ENCODE data around the gene FBXL20.
"Not testable (repeated sequence)": the region's sequence is repeated elsewhere in the genome, so short reads cannot be mapped to it uniquely, and the experiment has no call there.

The FBXL20 gene

GRCh38 chr17:39380144-39380543 is 21.3 kb downstream of the FBXL20 start:
- DNase-seq (ENCODE audit: low spot score), result no peak

DNA sequence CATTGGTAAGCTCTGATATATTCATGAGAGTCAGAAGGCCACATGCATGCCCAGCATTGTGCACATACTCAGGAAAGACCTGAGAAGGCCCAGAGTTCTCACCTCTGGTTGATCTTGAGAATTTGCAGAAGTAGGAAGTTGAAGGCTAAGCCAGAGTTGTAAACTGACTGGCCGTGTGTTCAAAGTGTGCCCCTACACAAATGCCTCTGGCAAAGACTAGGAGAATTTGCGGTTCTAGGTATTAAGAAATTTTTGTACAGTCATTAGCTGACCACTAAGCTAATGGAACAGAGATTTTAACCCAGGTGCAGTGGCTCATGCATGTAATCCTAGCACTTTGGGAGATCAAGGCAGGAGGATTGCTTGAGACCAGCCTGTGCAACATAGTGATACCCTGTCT is 25.0 kb downstream of the FBXL20 start:
- DNase-seq (ENCODE audit: low spot score), result no peak

GRCh38 chr17:39367805-39368204 is 33.6 kb downstream of the FBXL20 start:
- DNase-seq (ENCODE audit: low spot score), result not testable (repeated sequence)

DNA sequence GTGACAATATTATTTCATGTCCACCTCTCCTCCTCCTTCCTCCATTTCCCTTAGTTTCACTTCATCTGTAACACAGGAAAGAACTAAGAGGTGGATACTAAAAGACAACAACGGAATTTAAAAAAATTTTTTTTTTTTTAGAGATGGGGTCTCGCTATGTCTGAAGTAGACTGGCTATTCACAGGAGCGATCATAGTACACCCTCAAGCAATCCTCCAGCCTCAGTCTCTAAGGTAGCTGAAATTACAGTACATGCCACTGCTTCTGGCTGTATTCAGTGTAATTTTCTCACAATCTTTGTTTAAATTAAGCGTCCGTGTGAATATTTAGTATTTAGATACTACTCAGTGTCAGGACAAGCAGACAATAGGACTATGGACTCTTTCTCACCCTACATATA is 35.6 kb downstream of the FBXL20 start:
- DNase-seq (ENCODE audit: low spot score), result no peak

GRCh38 chr17:39365242-39365641 is 36.2 kb downstream of the FBXL20 start:
- no peak for DNase-seq (ENCODE audit: low spot score)

DNA sequence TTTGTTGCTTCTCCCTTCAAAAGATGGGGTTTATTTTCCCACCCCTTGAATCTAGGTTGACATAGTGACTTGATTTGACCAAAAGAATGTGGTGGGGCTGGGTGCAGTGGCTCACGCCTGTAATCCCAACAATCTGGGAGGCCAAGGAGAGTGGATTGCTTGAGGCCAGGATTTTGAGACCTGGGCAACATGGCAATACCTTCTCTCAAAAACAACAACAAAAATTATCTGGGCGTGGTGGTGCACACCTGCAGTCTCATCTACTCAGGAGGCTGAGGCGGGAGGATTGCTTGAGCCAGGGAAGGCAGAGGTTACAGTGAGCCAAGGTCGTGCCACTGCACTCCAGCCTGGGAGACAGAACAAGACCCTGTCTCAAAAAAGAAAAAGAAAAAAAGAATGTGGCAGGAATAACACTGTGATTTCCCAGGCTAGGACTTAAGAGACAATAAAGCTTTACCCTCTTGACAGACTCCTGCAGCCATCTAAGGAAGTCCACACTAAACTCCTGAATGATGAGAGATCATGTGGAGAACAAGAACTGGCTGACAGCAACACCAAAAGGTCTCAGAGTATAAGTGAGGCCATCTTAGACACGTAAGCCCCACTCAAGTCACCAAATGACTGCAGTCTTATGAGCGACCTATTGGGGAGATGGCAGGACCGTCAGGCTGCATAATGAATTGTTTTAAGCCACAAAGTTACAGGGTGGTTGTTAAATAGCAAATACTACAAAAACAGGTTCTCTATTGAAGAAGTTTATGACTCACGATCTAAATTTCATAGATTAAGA is 37.0 kb downstream of the FBXL20 start:
- no peak for DNase-seq (ENCODE audit: low spot score)

DNA sequence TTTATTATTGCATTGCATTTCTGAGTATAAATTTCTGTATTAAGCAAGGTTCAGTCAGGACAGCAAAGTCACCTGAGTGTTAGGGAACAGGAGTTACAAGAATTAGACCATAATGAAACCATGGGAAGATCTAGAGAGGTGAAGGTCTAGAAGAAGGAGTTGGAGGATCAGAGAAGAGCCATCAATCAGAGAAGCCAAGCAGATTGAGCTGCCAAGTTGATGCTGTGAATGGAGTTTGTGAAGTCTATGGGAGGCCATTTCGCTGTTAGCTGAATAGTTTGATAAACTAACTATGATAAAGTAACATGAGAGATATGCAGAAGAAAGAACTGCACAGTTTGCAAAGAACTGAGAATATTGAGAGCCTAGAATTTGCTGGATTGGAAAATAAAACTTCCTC is 40.4 kb downstream of the FBXL20 start:
- no peak for DNase-seq (ENCODE audit: low spot score)

DNA sequence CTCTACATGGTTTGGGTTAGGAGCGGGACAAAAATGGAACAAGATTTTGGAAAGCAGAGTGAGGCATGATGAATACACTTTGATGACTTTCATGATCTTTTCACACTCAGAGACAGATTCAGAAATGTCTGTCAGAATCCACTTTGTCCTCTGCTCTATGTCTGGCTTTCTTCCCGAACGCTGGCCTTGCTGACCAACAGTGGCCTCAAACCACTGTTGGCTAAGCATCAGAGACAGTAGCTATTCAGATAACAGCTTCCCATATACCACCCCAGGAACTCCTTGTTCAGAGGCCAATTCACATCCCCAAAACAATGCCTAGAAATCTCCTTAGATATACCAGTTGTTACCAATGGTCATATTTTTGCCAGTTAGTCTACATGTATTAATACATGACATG is 40.9 kb downstream of the FBXL20 start:
- no peak for DNase-seq (ENCODE audit: low spot score)

GRCh38 chr17:39359994-39360393 is 41.4 kb downstream of the FBXL20 start:
- DNase-seq (ENCODE audit: low spot score), result no peak

- no peak for DNase-seq (ENCODE audit: low spot score)
Measured at GRCh38 chr17:39357986-39358385, 43.4 kb downstream of the FBXL20 start.

DNA sequence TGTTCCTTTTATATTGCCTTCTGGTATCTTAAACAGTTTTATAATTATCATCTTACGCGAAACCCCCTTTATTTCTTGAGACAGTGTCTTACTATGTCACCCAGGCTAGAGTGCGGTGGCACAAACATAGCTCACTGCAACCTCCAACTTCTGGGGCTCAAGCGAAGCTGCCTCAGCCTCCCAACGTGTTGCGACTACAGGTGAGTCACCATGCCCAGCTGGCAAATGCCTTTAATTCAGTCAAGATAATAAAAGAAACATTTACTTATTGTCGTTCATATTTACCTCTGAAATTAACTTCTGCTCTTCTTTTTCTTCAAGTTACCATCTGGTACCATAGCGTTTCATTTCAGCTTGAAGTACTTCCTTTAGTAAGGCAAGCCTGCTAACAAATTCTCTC is 43.9 kb downstream of the FBXL20 start:
- no peak for DNase-seq (ENCODE audit: low spot score)

GRCh38 chr17:39352986-39353385 is 48.4 kb downstream of the FBXL20 start:
- DNase-seq (ENCODE audit: low spot score), result no peak

- no peak for DNase-seq (ENCODE audit: low spot score)
Measured at GRCh38 chr17:39352511-39352910, 48.9 kb downstream of the FBXL20 start.

GRCh38 chr17:39351508-39351907 is 49.9 kb downstream of the FBXL20 start:
- no peak for DNase-seq (ENCODE audit: low spot score)

DNA sequence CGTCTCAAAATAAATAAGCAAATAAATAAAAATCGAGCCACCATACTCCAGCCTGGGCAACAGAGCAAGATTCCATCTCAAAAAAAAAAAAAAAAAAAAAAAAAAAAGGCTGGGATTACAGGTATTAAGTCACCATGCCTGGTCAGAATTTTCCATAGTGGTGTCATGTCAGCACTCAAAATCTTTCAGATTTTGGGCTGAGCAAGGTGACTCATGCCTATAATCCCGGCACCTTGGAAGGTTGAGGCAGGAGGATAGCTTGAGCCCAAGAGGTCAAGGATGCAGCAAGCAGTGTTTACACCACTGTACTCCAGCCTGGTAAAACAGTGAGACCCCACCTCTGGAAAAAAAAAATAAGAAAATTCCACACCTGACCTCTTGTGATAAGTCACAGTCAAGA is 52.2 kb downstream of the FBXL20 start:
- DNase-seq (ENCODE audit: low spot score), result no peak

- not testable (repeated sequence) for DNase-seq (ENCODE audit: low spot score)
Measured at GRCh38 chr17:39346863-39347262, 54.6 kb downstream of the FBXL20 start.

DNA sequence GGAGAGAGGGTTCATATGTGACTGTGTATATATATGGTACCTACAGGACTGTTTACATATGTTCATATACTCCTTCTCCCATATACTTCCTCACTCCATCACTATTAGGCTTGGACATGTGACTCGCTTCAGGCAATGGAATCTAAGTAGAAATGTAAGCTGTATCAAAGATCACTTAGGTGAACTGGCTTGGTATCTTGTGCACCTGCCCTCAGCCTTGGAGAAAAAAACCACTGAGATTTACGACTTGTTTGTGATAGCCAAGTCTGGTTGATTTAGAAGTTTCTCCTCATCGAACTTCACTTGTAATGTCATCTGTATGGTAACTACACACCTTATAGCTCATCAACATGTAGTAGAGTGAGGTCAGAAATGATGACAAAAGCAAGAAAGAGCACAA is 59.9 kb downstream of the FBXL20 start:
- DNase-seq (ENCODE audit: low spot score), result no peak

DNA sequence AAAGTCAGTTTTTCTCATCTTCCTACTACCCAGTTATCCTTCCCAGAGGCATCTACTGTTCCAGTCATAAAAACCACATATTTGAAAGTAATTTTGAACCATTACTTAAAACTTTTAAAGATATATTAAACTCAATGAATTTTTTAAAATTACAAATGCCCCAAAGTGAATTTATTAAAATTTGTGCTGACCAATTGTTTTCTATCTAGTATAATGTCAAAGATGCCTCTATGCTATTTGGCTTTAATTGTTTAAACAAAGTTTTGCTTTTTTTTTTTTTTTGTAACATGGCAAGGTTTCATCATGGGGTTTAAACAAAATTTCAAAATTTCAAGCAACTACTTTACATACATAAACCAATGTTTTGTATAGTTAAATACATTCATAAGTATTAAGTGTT is 60.7 kb downstream of the FBXL20 start:
- no peak for DNase-seq (ENCODE audit: low spot score)

DNA sequence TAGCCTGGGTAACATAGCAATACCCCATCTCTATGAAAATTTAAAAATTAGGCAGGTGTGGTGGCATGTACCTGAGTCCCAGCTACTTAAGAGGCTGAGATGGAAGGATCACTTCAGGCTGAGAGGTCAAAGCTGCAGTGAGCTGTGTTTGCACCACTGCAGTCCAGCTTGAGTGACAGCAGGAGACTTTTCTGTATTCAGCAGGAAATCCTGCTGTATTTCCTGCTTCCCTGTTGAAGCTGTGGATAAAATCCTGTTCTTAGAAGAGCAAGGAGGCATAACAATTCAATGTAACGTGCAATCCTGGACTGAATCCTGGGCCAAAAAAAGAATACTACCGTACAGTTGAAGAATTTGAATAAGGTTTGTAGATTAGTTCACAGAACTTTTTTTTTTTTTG is 62.2 kb downstream of the FBXL20 start:
- DNase-seq (ENCODE audit: low spot score), result peak; percentile 47

DNA sequence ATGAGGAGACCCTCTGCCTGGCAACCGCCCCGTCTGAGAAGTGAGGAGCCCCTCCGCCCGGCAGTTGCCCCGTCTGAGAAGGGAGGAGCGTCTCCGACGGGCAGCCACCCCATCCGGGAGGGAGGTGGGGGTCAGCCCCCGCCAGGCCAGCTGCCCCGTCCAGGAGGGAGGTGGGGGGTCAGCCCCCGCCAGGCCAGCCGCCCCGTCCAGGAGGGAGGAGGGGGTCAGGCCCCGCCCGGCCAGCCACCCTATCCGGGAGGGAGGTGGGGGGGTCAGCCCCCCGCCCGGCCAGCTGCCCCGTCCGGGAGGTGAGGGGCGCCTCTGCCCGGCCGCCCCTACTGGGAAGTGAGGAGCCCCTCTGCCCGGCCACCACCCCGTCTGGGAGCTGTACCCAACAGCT is 63.8 kb downstream of the FBXL20 start:
- not testable (repeated sequence) for DNase-seq (ENCODE audit: low spot score)

- DNase-seq (ENCODE audit: low spot score), result no peak
Measured at GRCh38 chr17:39335704-39336223, 65.7 kb downstream of the FBXL20 start.

GRCh38 chr17:39334008-39334744 is 67.2 kb downstream of the FBXL20 start:
- not testable (repeated sequence) for DNase-seq (ENCODE audit: low spot score)

DNA sequence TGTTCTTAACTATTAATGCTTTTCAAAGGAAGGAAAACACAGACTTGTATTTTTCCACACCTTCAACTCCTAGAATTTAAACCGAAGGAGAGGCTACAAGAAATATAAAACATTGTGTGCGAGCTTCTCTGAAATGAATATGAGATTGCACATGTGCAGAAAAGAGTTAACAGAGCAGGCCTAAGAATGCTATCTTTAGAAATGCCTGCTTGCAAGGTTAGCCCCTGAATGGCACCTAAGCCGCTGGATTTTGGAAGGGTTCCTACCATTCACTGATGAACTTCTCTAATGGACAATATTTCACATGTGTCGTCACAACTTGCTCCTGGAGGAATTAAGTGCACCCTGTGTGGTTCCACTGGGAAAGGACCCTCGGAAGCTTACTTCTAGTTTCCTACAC is 69.3 kb downstream of the FBXL20 start:
- DNase-seq (ENCODE audit: low spot score), result no peak

Data from kidney capillary endothelial cell (primary cell).